Left renal pelvis (tissue), 4 donors: ENCODE measurements around the gene CD163L1. TPM values are rescaled to one million over a fixed set of nuclear protein-coding genes. Genes with fewer than 3 reads are reported as not detected.
"Not testable (repeated sequence)": the region's sequence is repeated elsewhere in the genome, so short reads cannot be mapped to it uniquely, and the experiment has no call there.

Experiments
- DNase-seq, 4 donors: peaks; one replicate each; pipeline ENCODE4 v3.0.0-alpha.2; 2013; ENCODE audit warnings: low read depth in 4 of 4, low spot score in 3 of 4
- polyA plus RNA-seq, 4 donors: library from polyadenylated mRNA; unstranded; fragments of 120-200 nt; gene quantifications; one replicate each; pipeline ENCODE4 v1.2.1, GENCODE V29; 2013; ENCODE audit not compliant: insufficient read length in 4 of 4

The CD163L1 gene
- polyA plus RNA-seq, 4 donors = 1.1 to 5.0 (median 1.7) TPM

DNA sequence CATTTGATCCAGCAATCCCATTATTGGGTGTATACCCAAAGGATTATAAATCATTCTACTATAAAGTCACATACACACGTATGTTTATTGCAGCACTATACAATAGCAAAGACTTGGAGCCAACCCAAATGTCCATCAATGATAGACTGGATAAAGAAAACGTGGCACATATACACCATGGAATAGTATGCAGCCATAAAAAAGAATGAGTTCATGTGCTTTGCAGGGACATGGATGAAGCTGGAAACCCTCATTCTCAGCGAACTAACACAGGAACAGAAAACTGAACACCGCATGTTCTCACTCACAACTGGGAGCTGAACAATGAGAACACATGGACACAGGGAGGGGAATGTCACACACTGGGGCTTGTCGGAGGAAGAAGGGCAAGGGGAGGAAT is 106.2 kb downstream of the CD163L1 start:
- not testable (repeated sequence) for DNase-seq

DNA sequence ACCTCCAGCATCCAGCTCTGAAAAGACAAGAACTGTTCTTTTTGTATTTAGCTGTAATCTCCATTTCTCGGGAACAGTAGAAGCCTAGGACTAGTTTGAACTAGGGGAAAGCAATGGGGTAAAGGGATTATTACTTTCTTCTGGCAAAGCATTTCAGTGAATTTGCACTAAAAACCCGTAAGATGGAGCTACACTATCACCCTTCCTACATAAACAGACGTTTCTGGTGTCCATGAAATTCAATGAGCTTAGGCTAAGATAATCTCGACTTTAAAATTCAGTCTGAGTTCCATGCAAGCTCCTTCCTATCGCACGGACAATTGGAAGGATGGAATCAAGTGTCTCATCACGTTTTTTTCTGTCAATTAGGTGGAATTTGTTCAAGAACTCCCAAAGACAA is 116.0 kb downstream of the CD163L1 start:
- DNase-seq = no peak

DNA sequence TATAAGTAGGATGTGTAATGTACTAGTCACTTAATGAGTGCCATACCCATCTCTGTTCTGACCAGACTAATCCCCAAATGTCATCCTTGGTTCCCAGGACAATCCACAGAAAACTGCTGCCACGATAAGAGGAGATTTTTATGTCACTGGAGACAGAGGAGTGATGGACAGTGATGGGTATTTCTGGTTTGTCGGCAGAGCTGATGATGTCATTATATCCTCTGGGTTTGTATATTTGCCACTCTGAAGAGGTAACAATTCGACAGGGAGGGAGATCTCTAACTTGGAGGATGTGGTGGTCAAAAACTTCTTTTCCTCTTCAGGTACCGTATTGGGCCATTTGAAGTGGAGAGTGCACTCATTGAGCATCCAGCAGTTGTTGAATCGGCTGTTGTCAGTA is 119.8 kb downstream of the CD163L1 start:
- no peak for DNase-seq

DNA sequence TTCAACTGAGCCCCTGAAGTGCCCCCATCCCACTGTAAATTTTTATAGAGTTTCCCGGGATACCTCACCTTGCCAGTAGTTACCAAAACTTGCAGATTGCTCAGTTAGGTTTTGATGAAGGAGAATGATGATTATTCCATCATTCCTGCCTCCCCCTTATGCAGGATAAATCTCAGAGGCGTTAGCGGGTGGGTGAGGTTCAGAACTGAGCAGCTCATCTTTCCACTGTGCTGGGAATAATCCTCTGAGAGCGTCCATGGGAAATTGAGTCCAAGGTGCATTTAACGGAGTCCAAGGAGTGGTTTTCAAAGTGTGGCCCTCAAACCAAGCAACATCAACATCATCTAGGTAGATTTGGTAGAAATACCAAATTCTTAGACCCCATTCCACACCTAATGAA is 121.4 kb downstream of the CD163L1 start:
- DNase-seq = no peak

DNA sequence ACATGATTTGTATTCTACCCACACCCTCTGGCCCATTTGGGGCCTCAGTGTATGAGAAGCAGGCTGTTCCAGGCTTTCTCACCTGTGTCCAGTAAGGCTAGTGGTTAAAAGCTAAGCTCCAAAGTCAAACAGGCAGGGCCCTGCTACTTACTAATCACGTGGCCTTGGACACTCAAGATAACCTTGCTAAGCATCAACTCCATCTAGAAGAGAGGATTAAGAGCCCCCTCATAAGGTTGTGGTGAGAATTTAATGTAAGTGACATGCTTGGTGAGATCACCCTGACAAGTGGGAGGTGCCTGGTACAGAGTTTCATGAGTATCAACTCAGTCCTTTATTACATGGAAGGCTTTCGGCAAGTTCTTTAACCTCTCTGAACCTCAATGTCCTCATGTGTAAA is 122.3 kb downstream of the CD163L1 start:
- no peak for DNase-seq

DNA sequence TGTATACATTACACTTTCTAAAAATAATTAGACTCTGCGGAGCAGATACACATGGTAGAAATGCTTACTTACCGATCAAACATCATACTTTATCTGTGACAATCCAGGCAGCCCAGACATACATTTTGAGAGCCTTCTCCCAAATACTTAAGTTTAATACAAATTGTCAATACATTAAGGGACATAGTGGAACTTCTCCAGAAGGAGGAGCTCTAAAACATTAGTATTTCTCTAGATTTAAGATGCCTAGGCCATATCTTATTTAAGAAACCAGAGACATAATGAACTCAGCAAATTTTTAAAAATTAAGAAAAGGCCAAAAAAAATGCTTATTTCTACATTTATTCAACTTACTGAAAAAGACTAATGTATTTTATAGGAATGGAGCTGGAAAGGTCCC is 124.0 kb downstream of the CD163L1 start:
- DNase-seq = no peak

DNA sequence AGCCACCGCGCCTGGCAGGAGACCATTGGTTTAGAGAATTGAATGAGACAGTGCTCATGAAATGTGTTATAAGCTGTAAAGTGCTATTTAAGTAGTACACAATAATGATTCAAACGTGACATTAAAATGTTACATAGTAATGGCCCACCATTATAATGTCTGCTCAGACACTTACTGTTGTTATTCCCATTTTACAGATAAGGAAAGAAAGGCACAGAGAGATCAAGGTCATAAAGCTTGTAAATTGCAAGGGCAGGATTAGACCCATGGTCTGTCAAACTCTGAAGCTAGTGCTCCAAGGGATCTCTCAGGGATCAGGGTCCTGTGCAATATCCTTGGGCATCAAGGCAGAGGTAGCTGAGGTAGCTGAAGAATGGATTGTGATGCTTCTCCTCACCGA is 133.9 kb downstream of the CD163L1 start:
- no peak for DNase-seq

Other genes with a start within 250 kb of the CD163L1 start
- gene ACSM4, start 140.1 kb downstream of the CD163L1 start, polyA plus RNA-seq = under 1 TPM in 2 of 4 donors, not detected in 2; 0.07 to 0.09 TPM
- 10 to 100 TPM in 3 of 4 donors, 1 to 10 TPM in 1; 8.0 to 28.0 (median 11.9) TPM for gene CD163, start 59.6 kb upstream of the CD163L1 start, polyA plus RNA-seq
- not detected for gene APOBEC1, start 221.8 kb upstream of the CD163L1 start, polyA plus RNA-seq